K562 (cell line): ENCODE results near the gene SUPT3H. TPM values are rescaled to one million over a fixed set of nuclear protein-coding genes. Genes with fewer than 3 reads are reported as not detected.

Experiments
- BCOR ChIP-seq: fragments of 450-650 bp; IDR thresholded peaks from 2 replicates; pipeline ENCODE4 v1.6.1; 2016
- CTBP1 ChIP-seq: fragments of 450-650 bp; IDR thresholded peaks from 2 replicates; pipeline ENCODE4 v1.6.1; 2016; ENCODE audit warnings: borderline replicate concordance
- ELF4 ChIP-seq: fragments of 450-650 bp; formaldehyde crosslinking; IDR thresholded peaks from 2 replicates; pipeline ENCODE4 v1.4.0; 2022; ENCODE audit warnings: missing genetic modification characterization
- ESRRB ChIP-seq: fragments of 250-450 bp; sonication (Bioruptor Pico); IDR thresholded peaks from 2 replicates; pipeline ENCODE4 v1.5.0; 2020; ENCODE audit warnings: mild to moderate bottlenecking, moderate library complexity, borderline replicate concordance
- FOXJ3 ChIP-seq: sonication (generic); formaldehyde crosslinking; IDR thresholded peaks from 2 replicates; pipeline ENCODE4 v1.4.0; 2020; ENCODE audit warnings: mild to moderate bottlenecking, missing genetic modification reagents
- JUND ChIP-seq, 2 experiments: IDR thresholded peaks; 2 replicates in 1 of 2; 3 replicates in 1 of 2; pipeline ENCODE4 v1.6.1; 2011; ENCODE audit warnings: borderline replicate concordance in 2 of 2, low read depth in 2 of 2, low read length in 2 of 2, improper control_type of control experiment in 1 of 2, missing biosample characterization in 1 of 2, missing genetic modification characterization in 1 of 2, missing genetic modification reagents in 1 of 2
- L3MBTL2 ChIP-seq: fragments of 450-650 bp; IDR thresholded peaks from 2 replicates; pipeline ENCODE4 v1.6.1; 2016; ENCODE audit warnings: mild to moderate bottlenecking, moderate library complexity
- MAFF ChIP-seq: IDR thresholded peaks from 2 replicates; pipeline ENCODE4 v1.6.1; 2012; ENCODE audit warnings: low read length, improper control_type of control experiment
- MAFK ChIP-seq: IDR thresholded peaks from 2 replicates; pipeline ENCODE4 v1.6.1; 2011; ENCODE audit warnings: low read length, improper control_type of control experiment
- NBN ChIP-seq: fragments of 450-650 bp; IDR thresholded peaks from 2 replicates; pipeline ENCODE4 v1.6.1; 2016; ENCODE audit warnings: low read depth, mild to moderate bottlenecking
- NFE2L1 ChIP-seq: fragments of 450-650 bp; IDR thresholded peaks from 2 replicates; pipeline ENCODE4 v1.6.1; 2016; ENCODE audit warnings: missing genetic modification characterization, low read depth, mild to moderate bottlenecking, missing compliant biosample characterization, moderate library complexity, borderline replicate concordance
- PTBP1 ChIP-seq: fragments of 200-400 bp; formaldehyde crosslinking; IDR thresholded peaks from 2 replicates; pipeline ENCODE4 v1.6.1; 2017; ENCODE audit warnings: low read depth, low read length
- PTTG1 ChIP-seq: fragments of 450-650 bp; IDR thresholded peaks from 2 replicates; pipeline ENCODE4 v1.6.1; 2016; ENCODE audit warnings: low read depth, mild to moderate bottlenecking, missing genetic modification characterization, missing compliant biosample characterization
- RBBP5 ChIP-seq: fragments of 200-600 bp; sonication (generic); IDR thresholded peaks from 2 replicates; pipeline ENCODE4 v1.6.1; 2012; ENCODE audit warnings: borderline replicate concordance, mild to moderate bottlenecking, low read length, control low read depth, inconsistent platforms; ENCODE audit not compliant: insufficient read depth, poor library complexity, severe bottlenecking
- SMARCA4 ChIP-seq: fragments of 450-650 bp; IDR thresholded peaks from 2 replicates; pipeline ENCODE4 v1.6.1; 2016
- SRSF7 ChIP-seq: fragments of 200-400 bp; formaldehyde crosslinking; optimal IDR thresholded peaks from 2 replicates; pipeline ENCODE3; 2017; ENCODE audit warnings: mild to moderate bottlenecking, low read depth, low read length
- STAG1 ChIP-seq: sonication (generic); formaldehyde crosslinking; IDR thresholded peaks from 2 replicates; pipeline ENCODE4 v1.5.0; 2020; ENCODE audit warnings: missing genetic modification reagents, borderline replicate concordance
- STAT5A ChIP-seq: IDR thresholded peaks from 2 replicates; pipeline ENCODE4 v1.6.1; 2012; ENCODE audit warnings: low read length, inconsistent platforms, borderline replicate concordance
- TCF15 ChIP-seq: fragments of 250-450 bp; sonication (Bioruptor Pico); IDR thresholded peaks from 2 replicates; pipeline ENCODE4 v1.8.0; 2022; ENCODE audit warnings: moderate library complexity, mild to moderate bottlenecking, inconsistent platforms
- TCF7 ChIP-seq: sonication (generic); IDR thresholded peaks from 2 replicates; pipeline ENCODE4 v1.6.1; 2016; ENCODE audit warnings: antibody characterized with exemption, borderline replicate concordance
- THRAP3 ChIP-seq: fragments of 450-650 bp; IDR thresholded peaks from 2 replicates; pipeline ENCODE4 v1.6.1; 2016; ENCODE audit warnings: mild to moderate bottlenecking, inconsistent platforms, borderline replicate concordance
- USF1 ChIP-seq: sonication (generic); formaldehyde crosslinking; IDR thresholded peaks from 2 replicates; pipeline ENCODE4 v1.9.0; 2022; ENCODE audit warnings: mild to moderate bottlenecking, missing genetic modification reagents
- ZFPM2 ChIP-seq: fragments of 250-450 bp; sonication (Bioruptor Pico); IDR thresholded peaks from 2 replicates; pipeline ENCODE4 v1.5.1; 2022; ENCODE audit warnings: mild to moderate bottlenecking
- ZNF174 ChIP-seq: fragments of 250-450 bp; sonication (Bioruptor Pico); IDR thresholded peaks from 2 replicates; pipeline ENCODE4 v1.4.0; 2020; ENCODE audit warnings: mild to moderate bottlenecking
- ZNF431 ChIP-seq: sonication (generic); formaldehyde crosslinking; IDR thresholded peaks from 2 replicates; pipeline ENCODE4 v1.8.0; 2022; ENCODE audit warnings: mild to moderate bottlenecking, missing genetic modification reagents
- ZNF589 ChIP-seq: fragments of 200-800 bp; sonication (Bioruptor generic); IDR thresholded peaks from 2 replicates; pipeline ENCODE4 v1.6.1; 2016; ENCODE audit warnings: low read depth, missing genetic modification characterization, missing compliant biosample characterization
- ZNF644 ChIP-seq: fragments of 200-800 bp; sonication (Bioruptor generic); IDR thresholded peaks from 2 replicates; pipeline ENCODE4 v1.6.1; 2016; ENCODE audit warnings: low read depth, missing genetic modification characterization, missing compliant biosample characterization
- ZNF764 ChIP-seq: fragments of 250-450 bp; sonication (Bioruptor Pico); IDR thresholded peaks from 2 replicates; pipeline ENCODE4 v1.4.0; 2020; ENCODE audit warnings: low read depth, mild to moderate bottlenecking, moderate library complexity
- polyA plus RNA-seq, 8 experiments: library from polyadenylated mRNA; depleted of rRNA in 4 of 8; stranded (reverse) in 5 of 8; unstranded in 3 of 8; fragments of >200 nt; fragmentation: Nextera tagmentation in 2 of 8; fragmentation: Illumina TruSeq in 1 of 8; extraction: Ambion mirVana in 2 of 8; extraction: Trizol in 1 of 8; gene quantifications; 2 replicates each; pipeline versions ENCODE4 v1.2.1 to v1.2.3, GENCODE V29; 2011 to 2014; ENCODE audit warnings: inconsistent platforms in 1 of 8, missing spikeins in 1 of 8
- total RNA-seq, 7 experiments: library from RNA; depleted of rRNA in 6 of 7; stranded (reverse); fragments of >200 nt in 6 of 7; fragmentation: Illumina TruSeq in 2 of 7; extraction: Trizol in 2 of 7; gene quantifications; 2 replicates each; pipeline versions ENCODE4 v1.2.1 to v1.2.3, GENCODE V29; 2011 to 2021; ENCODE audit warnings: low replicate concordance in 1 of 7

The SUPT3H gene
- total and polyA plus RNA-seq, 9 of the 15 experiments (the other 6 are each of a cell fraction or from before 2014, with no cell fraction given): 7.2 to 16.3 (median 11.9) TPM

DNA sequence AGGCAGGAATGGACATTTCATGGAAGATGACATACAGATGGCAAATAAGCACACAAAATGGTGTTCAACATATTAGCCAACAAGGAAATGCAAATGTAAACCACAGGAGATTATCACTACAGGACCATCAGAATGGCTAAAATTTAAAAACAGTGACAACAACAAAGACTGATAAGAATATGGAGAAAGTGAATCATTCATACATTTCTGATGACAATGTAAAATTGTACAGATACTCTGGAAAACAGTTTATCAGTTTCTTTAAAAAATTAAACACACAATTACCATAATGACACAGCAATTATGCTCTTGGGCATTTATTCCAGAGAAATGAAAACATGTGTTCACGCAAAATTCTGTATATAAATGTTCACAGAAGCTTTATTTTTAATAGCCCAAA is 155.4 kb downstream of the SUPT3H start (continued):
- TF ChIP-seq USF1 (CRISPR knock-in tag): no peak
- TF ChIP-seq BCOR: no peak
- peak; percentile 42; the same call in 1 of the 2 replicates for TF ChIP-seq MAFF
- TF ChIP-seq PTTG1 (tag): no peak
- no peak for TF ChIP-seq ZNF764 (CRISPR knock-in tag)
- TF ChIP-seq NFE2L1: peak; percentile 28; the same call in 1 of the 2 replicates
- no peak for TF ChIP-seq SRSF7
- TF ChIP-seq ZNF174: no peak
- no peak for TF ChIP-seq STAG1 (CRISPR knock-in tag)
- peak; percentile 22; the same call in 1 of the 2 replicates for TF ChIP-seq JUND (IDR thresholded peaks at IDR 0.05; ENCODE audit: borderline replicate concordance, low read depth, low read length)
- TF ChIP-seq JUND (tag; IDR thresholded peaks at IDR 0.05; ENCODE audit: borderline replicate concordance, low read depth, low read length): peak; percentile 61; the same call in 1 of the 3 replicates
- no peak for TF ChIP-seq TCF15 (CRISPR knock-in tag)
- TF ChIP-seq L3MBTL2: no peak
- no peak for TF ChIP-seq ESRRB (CRISPR knock-in tag)
- 0 out of 2 replicates have a peak, but pooled peaks have one; percentile 3 for TF ChIP-seq MAFK
- TF ChIP-seq FOXJ3 (CRISPR knock-in tag): no peak
- no peak for TF ChIP-seq STAT5A
- TF ChIP-seq SMARCA4: no peak
- TF ChIP-seq PTBP1: no peak
- no peak for TF ChIP-seq TCF7
- no peak for TF ChIP-seq ZNF644 (tag)
- no peak for TF ChIP-seq ZNF589
- TF ChIP-seq ZFPM2 (CRISPR knock-in tag): no peak
- TF ChIP-seq RBBP5: no peak
- no peak for TF ChIP-seq ELF4 (CRISPR knock-in tag)
- TF ChIP-seq CTBP1: no peak
- no peak for TF ChIP-seq ZNF431 (CRISPR knock-in tag)
- no peak for TF ChIP-seq THRAP3
- TF ChIP-seq NBN: no peak
